ENCODE data around the gene NIPBL. TPM values are rescaled to one million over a fixed set of nuclear protein-coding genes. Genes with fewer than 3 reads are reported as not detected.

NIPBL gene
- total and polyA plus RNA-seq, 7 experiments from 2014 or later, result 28.2 to 123 (median 110) TPM

- intact Hi-C loops (cut with micrococcal nuclease), result loop anchor here (1.0 to 10.0 kb wide), 6 partner anchors 125 to 1584 kb away; partner anchors contain the start of gene IL7R (in 1 of the 2)
- CTCF ChIA-PET, result interaction anchor here (0.6 to 1.9 kb wide), 7 partner anchors 26 to 530 kb away, joined by 3 to 13 read pairs (median 4); no protein-coding TSS in a partner anchor
- Histone ChIP-seq H3K4me3 (ENCODE audit: low read length) (no peak overlapping the region), H3K27me3 (ENCODE audit: control insufficient read depth in 2 of 2, insufficient read depth in 2 of 2, low read length in 2 of 2) (no peaks in the 10 kb centered on the region), H3K4me1 (ENCODE audit: control insufficient read depth in 2 of 2, insufficient read depth in 2 of 2, low read length in 2 of 2) (peaks cover 12% of the 10 kb centered on the region in 2 donors), H3K36me3 (ENCODE audit: control insufficient read depth in 2 of 3, insufficient read depth in 3 of 3, low read length in 3 of 3) (no peaks in the 10 kb centered on the region), H3K27ac (ENCODE audit: low read depth, low read length) (no peak overlapping the region), H3K9me3 (ENCODE audit: control insufficient read depth in 2 of 3, low read length in 3 of 3) (no peaks in the 10 kb centered on the region)
- POLR2A ChIA-PET, result interaction anchor here (0.6 to 0.8 kb wide), 3 partner anchors 87 to 610 kb away, joined by 3 to 5 read pairs (median 3); no protein-coding TSS in a partner anchor
- no peaks in the 10 kb centered on the region for H3K27me3 Mint-ChIP-seq
- ATAC-seq (peak; percentile 92), DNase-seq (peak in 7 of 9 donors; percentile 56 to 78 (median 71))
- peaks cover 0 to 12% (median 7%) of the 10 kb centered on the region in 5 donors for H3K36me3 Mint-ChIP-seq
- peak overlapping the region in 9 of 10 donors; percentile 13 to 75 (median 57) for H3K4me3 Mint-ChIP-seq
- peak overlapping the region in 8 of 9 donors; percentile 6 to 70 (median 38) for H3K27ac Mint-ChIP-seq
- no peaks in the 10 kb centered on the region for H3K9me3 Mint-ChIP-seq
- H3K4me1 Mint-ChIP-seq, result peaks cover 20 to 64% (median 53%) of the 10 kb centered on the region in 7 donors
These were observed 6.0 kb upstream of the NIPBL start for GRCh38 chr5:36870399-36871040.

GRCh38 chr5:36874465-36874864 is 2.1 kb upstream of the NIPBL start:
- POLR2A ChIA-PET, result interaction anchor here (1.7 to 1.9 kb wide), 3 partner anchors 11 to 145 kb away, joined by 4 to 7 read pairs (median 7); no protein-coding TSS in a partner anchor
- Mint-ChIP-seq H3K27ac (peak overlapping the region; percentile 53 to 99 (median 95)), H3K9me3 (no peaks in the 10 kb centered on the region), H3K27me3 (no peaks in the 10 kb centered on the region), H3K4me1 (peaks cover 20 to 71% (median 63%) of the 10 kb centered on the region in 7 donors), H3K36me3 (peaks cover 0 to 12% (median 3%) of the 10 kb centered on the region in 5 donors), H3K4me3 (peak overlapping the region; percentile 88 to 97 (median 94))
- no peak for ATAC-seq
- Histone ChIP-seq H3K36me3 (ENCODE audit: control insufficient read depth in 2 of 3, insufficient read depth in 3 of 3, low read length in 3 of 3) (peaks cover 0 to 14% (median 0%) of the 10 kb centered on the region in 3 experiments), H3K4me1 (ENCODE audit: control insufficient read depth in 2 of 2, insufficient read depth in 2 of 2, low read length in 2 of 2) (peaks cover 19 to 21% of the 10 kb centered on the region in 2 donors), H3K9me3 (ENCODE audit: control insufficient read depth in 2 of 3, low read length in 3 of 3) (no peaks in the 10 kb centered on the region), H3K27ac (ENCODE audit: low read depth, low read length) (peak overlapping the region; percentile 98), H3K27me3 (ENCODE audit: control insufficient read depth in 2 of 2, insufficient read depth in 2 of 2, low read length in 2 of 2) (no peaks in the 10 kb centered on the region), H3K4me3 (ENCODE audit: low read length) (no peak overlapping the region)
- DNase-seq, result peak in 1 of 9 donors; percentile 7
- CTCF ChIA-PET, result interaction anchor here (2.1 kb wide), 1 partner anchor 136 kb away, joined by 4 read pairs; no protein-coding TSS in a partner anchor
- intact Hi-C loops (cut with micrococcal nuclease), result loop anchor here (10.0 kb wide), 2 partner anchors 1020 to 1580 kb away; partner anchors contain the start of gene IL7R (in 1 of the 2)

- POLR2A ChIA-PET, result interaction anchor here (0.6 to 2.7 kb wide), 11 partner anchors 9 to 634 kb away, joined by 3 to 18 read pairs (median 5); partner anchors contain the start of genes NADK2 and NUP155
- Mint-ChIP-seq H3K36me3 (peaks cover 0 to 12% (median 2%) of the 10 kb centered on the region in 5 donors), H3K27ac (peak overlapping the region; percentile 91 to 99 (median 96)), H3K9me3 (no peaks in the 10 kb centered on the region), H3K4me3 (peak overlapping the region; percentile 88 to 97 (median 94)), H3K4me1 (peaks cover 21 to 71% (median 61%) of the 10 kb centered on the region in 7 donors), H3K27me3 (no peaks in the 10 kb centered on the region)
- CTCF ChIA-PET, result interaction anchor here (0.7 to 2.1 kb wide), 3 partner anchors 64 to 496 kb away, joined by 3 to 4 read pairs (median 4); partner anchors contain the start of gene NUP155
- Histone ChIP-seq H3K27me3 (ENCODE audit: control insufficient read depth in 2 of 2, insufficient read depth in 2 of 2, low read length in 2 of 2) (no peaks in the 10 kb centered on the region), H3K27ac (ENCODE audit: low read depth, low read length) (peak overlapping the region; percentile 98), H3K9me3 (ENCODE audit: control insufficient read depth in 2 of 3, low read length in 3 of 3) (no peaks in the 10 kb centered on the region), H3K4me3 (ENCODE audit: low read length) (peak overlapping the region; percentile 98), H3K4me1 (ENCODE audit: control insufficient read depth in 2 of 2, insufficient read depth in 2 of 2, low read length in 2 of 2) (peaks cover 19 to 23% of the 10 kb centered on the region in 2 donors), H3K36me3 (ENCODE audit: control insufficient read depth in 2 of 3, insufficient read depth in 3 of 3, low read length in 3 of 3) (peaks cover 0 to 14% (median 0%) of the 10 kb centered on the region in 3 experiments)
- peak; percentile 23 for ATAC-seq
- intact Hi-C loops (cut with micrococcal nuclease), result loop anchor here (1.0 to 10.0 kb wide), 6 partner anchors 146 to 1580 kb away; partner anchors contain the start of gene IL7R (in 1 of the 2)
- DNase-seq, result peak; percentile 21 to 68 (median 50)
These were observed 1.3 kb upstream of the NIPBL start for GRCh38 chr5:36875051-36875789.

- CTCF ChIA-PET, result interaction anchor here (0.7 to 2.1 kb wide), 5 partner anchors 9 to 495 kb away, joined by 3 to 4 read pairs (median 3); partner anchors contain the start of gene NUP155
- Histone ChIP-seq H3K27me3 (ENCODE audit: control insufficient read depth in 2 of 2, insufficient read depth in 2 of 2, low read length in 2 of 2) (no peaks in the 10 kb centered on the region), H3K4me1 (ENCODE audit: control insufficient read depth in 2 of 2, insufficient read depth in 2 of 2, low read length in 2 of 2) (peaks cover 23 to 29% of the 10 kb centered on the region in 2 donors), H3K4me3 (ENCODE audit: low read length) (peak overlapping the region; percentile 98), H3K27ac (ENCODE audit: low read depth, low read length) (peak overlapping the region; percentile 98), H3K36me3 (ENCODE audit: control insufficient read depth in 2 of 3, insufficient read depth in 3 of 3, low read length in 3 of 3) (peaks cover 0 to 14% (median 0%) of the 10 kb centered on the region in 3 experiments), H3K9me3 (ENCODE audit: control insufficient read depth in 2 of 3, low read length in 3 of 3) (no peaks in the 10 kb centered on the region)
- POLR2A ChIA-PET, result interaction anchor here (0.5 to 2.7 kb wide), 15 partner anchors 9 to 741 kb away, joined by 3 to 18 read pairs (median 5); partner anchors contain the start of genes NADK2 and NUP155
- peak overlapping the region; percentile 88 to 97 (median 94) for H3K4me3 Mint-ChIP-seq
- ATAC-seq (peak; percentile 76), DNase-seq (peak; percentile 59 to 79 (median 71))
- intact Hi-C loops (cut with micrococcal nuclease), result loop anchor here (1.0 to 10.0 kb wide), 20 partner anchors 11 to 1961 kb away; partner anchors contain the start of genes DNAJC21 (in 2 of the 2), NUP155 (in 2 of the 2), SKP2 (in 2 of the 2) and BRIX1 (in 1 of the 2)
- H3K9me3 Mint-ChIP-seq, result no peaks in the 10 kb centered on the region
- peaks cover 22 to 71% (median 62%) of the 10 kb centered on the region in 7 donors for H3K4me1 Mint-ChIP-seq
- H3K27me3 Mint-ChIP-seq, result no peaks in the 10 kb centered on the region
- H3K36me3 Mint-ChIP-seq, result peaks cover 0 to 9% (median 0%) of the 10 kb centered on the region in 5 donors
- H3K27ac Mint-ChIP-seq, result peak overlapping the region; percentile 91 to 99 (median 96)
These were observed 725 bp upstream of the NIPBL start for GRCh38 chr5:36875790-36876298.

- Histone ChIP-seq H3K4me1 (ENCODE audit: control insufficient read depth in 2 of 2, insufficient read depth in 2 of 2, low read length in 2 of 2) (peaks cover 30 to 35% of the 10 kb centered on the region in 2 donors), H3K9me3 (ENCODE audit: control insufficient read depth in 2 of 3, low read length in 3 of 3) (no peaks in the 10 kb centered on the region), H3K27me3 (ENCODE audit: control insufficient read depth in 2 of 2, insufficient read depth in 2 of 2, low read length in 2 of 2) (no peaks in the 10 kb centered on the region), H3K36me3 (ENCODE audit: control insufficient read depth in 2 of 3, insufficient read depth in 3 of 3, low read length in 3 of 3) (peaks cover 0 to 14% (median 0%) of the 10 kb centered on the region in 3 experiments), H3K4me3 (ENCODE audit: low read length) (peak overlapping the region; percentile 86), H3K27ac (ENCODE audit: low read depth, low read length) (peak overlapping the region; percentile 98)
- Mint-ChIP-seq H3K9me3 (no peaks in the 10 kb centered on the region), H3K27me3 (no peaks in the 10 kb centered on the region), H3K4me1 (peaks cover 31 to 71% (median 63%) of the 10 kb centered on the region in 7 donors), H3K4me3 (peak overlapping the region; percentile 88 to 97 (median 94)), H3K36me3 (peaks cover 0 to 9% (median 0%) of the 10 kb centered on the region in 5 donors), H3K27ac (peak overlapping the region; percentile 91 to 99 (median 96))
- CTCF ChIA-PET, result interaction anchor here (0.5 to 1.5 kb wide), 5 partner anchors 10 to 612 kb away, joined by 3 to 4 read pairs (median 3); no protein-coding TSS in a partner anchor
- POLR2A ChIA-PET, result interaction anchor here (0.6 to 2.7 kb wide), 14 partner anchors 10 to 1259 kb away, joined by 3 to 18 read pairs (median 5); partner anchors contain the start of genes LMBRD2, NADK2, NUP155 and SKP2
- intact Hi-C loops (cut with micrococcal nuclease), result loop anchor here (1.0 to 10.0 kb wide), 19 partner anchors 10 to 1962 kb away; partner anchors contain the start of genes DNAJC21 (in 2 of the 2), NUP155 (in 2 of the 2), SKP2 (in 2 of the 2) and BRIX1 (in 1 of the 2)
- peak; percentile 45 to 66 (median 59) for DNase-seq
- peak; percentile 31 for ATAC-seq
These were observed 547 bp downstream of the NIPBL start for GRCh38 chr5:36876965-36877666.

Data from naive thymus-derived CD4-positive, alpha-beta T cell (primary cell).